GM12872 (cell line): ENCODE results near the gene MVK.

Experiments
- CTCF ChIP-seq: IDR thresholded peaks from 3 replicates; pipeline ENCODE4 v1.5.1; 2011; ENCODE audit warnings: low read depth, mild to moderate bottlenecking, low read length, moderate library complexity; ENCODE audit not compliant: insufficient read depth

The MVK gene

DNA sequence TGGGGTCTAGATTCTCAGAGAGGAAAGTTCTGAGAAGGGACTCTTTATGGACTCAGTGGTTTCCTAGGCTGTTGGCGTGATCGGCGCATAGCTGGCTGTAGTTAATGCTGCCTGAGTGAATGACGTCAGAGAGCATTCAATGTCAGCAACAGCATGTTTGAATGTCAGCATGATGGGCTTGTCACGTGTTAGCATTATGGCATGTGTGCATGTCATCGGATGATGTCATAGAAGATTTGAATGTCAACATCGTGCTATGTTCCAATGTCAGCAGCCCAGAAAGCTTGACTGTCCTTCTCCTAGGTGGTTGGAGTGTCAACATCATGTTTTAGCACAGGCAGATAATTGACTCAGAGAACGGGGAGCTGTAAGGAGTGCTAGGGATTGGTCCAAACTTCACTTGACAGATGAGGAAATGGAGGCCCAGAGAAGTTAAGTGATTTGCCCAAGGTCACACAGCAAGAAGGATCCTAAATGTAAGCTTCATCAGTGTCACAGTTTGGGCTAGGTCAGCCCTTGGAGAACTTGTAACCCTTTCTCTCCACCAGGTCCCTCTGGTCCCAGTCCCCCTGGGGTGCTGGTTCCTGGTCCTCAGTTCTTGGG lies 45.5 kb downstream of the MVK start:
- no peak for TF ChIP-seq CTCF

DNA sequence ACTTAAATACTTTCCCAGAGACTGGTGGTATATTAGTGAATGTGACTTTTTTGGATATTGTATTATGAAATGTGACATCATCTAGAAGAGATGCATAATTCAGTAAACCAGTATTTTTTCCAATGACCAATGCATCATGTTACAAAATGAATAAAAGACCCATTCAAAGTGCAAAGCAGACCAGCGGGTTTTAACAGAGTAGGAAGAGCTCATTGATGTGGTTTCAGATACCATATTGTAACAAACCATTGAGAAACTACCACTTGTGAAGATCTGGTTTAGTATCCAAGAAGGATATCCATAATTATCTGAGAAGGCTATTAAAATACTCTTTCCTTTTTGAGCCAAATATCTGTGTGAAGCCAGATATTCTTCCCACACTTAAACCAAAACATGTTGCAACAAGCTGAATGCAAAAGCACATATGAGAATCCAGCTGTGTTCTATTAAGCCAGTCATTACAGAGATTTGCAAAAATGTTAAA lies 47.7 kb downstream of the MVK start:
- no peak for TF ChIP-seq CTCF

DNA sequence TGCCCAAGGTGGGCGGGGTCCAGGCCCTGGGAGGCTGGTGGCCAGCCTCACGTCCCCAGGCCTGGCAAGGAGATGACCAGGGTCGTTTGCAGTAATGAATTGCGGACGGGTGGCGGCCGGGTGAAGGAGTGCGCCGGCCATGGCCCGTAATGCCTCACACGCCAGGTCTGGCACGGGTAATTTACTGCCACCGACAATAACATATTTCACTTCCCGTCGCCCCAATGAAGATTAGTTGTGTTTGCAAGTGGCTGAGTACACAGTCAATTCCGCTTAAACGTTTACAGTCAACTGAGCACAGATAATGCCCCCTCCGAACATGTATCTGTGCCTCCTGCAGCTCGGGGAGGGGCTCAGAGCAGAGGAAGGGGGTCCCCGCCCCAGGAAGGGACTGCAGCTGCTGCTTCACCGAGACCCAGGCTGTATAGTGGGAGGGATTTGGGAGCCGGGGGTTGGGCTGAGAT lies 48.3 kb downstream of the MVK start:
- no peak for TF ChIP-seq CTCF

DNA sequence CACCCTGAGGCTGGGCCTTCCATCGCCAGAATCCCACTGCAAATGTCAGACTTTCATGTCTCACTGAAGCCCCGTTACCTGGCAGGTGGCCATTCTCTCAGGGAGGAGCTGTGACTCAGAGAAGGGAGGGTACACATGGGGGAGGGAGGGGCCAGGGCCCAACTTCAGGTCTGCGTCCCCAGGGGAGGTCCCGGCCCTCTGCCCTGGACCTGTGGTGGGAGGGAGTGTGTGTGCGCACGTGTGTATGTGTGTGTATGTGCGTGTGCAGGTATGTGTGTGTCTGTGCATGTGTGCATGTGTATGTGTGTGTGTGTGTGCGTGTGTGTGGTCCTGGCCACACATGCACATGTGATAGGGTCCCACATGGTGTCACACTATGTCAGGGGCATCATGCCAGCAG lies 50.9 kb downstream of the MVK start:
- TF ChIP-seq CTCF: no peak

DNA sequence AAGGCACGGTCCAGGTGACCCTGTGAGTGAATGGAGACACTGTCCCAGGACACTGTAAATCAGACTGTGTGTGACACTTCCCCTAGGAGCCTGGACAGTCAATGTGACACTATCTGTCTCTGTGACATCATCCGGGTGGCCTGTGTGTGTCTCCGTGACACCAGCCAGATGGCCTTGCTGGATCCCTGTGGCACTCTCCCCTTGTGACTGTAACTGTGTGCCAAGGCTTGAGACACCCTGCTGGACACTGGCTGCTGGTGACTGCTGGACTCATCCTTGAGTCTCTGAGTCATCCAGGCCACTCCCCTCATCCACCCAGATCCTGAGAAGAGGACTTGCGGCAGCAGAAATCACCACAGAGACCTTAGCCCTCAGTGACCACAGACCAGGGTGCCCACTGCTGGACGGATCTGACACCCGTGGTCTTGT lies 51.6 kb downstream of the MVK start:
- no peak for TF ChIP-seq CTCF

- TF ChIP-seq CTCF: no peak
Measured at GRCh38 chr12:109625749-109626377, 52.3 kb downstream of the MVK start.

DNA sequence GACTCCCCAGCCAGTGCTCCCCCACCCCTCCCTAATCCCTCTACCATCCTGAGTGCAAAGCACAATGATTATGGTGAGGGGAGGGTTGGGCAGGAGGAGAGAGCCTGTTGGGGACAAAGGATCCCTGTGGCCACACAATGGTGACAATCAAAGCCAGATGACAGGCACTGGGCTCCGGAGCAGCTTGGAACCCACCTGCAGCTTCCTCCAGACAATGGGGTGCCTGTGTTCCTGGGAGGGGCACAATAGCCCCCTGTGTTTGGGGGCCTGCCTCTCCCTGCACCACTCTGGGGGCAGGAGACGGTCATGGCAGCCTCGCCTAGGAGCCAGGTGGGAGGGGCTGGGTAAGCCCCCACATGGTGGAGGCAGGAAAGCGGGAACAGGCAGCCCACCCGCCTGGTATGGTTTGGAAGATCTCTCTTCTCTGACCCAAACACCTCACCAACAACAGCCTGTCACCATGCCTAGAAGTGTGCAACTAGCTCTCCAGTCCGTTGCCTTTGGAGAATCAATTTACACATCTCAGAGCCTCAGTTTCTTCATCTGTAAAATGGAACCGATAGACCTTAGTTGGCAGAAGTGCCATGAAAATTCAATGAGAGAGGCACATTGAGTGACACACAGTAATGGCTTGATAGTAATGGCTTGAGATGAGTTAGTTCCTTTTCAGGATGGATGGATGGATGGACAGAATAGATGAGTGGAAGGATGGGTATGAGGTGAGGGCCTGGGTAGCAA lies 53.0 kb downstream of the MVK start:
- TF ChIP-seq CTCF: no peak
